ENCODE measurements around the gene RALGAPA2.

The RALGAPA2 gene

GRCh38 chr20:20425823-20426654 lies 286.4 kb downstream of the RALGAPA2 start:
- no peak for DNase-seq

DNA sequence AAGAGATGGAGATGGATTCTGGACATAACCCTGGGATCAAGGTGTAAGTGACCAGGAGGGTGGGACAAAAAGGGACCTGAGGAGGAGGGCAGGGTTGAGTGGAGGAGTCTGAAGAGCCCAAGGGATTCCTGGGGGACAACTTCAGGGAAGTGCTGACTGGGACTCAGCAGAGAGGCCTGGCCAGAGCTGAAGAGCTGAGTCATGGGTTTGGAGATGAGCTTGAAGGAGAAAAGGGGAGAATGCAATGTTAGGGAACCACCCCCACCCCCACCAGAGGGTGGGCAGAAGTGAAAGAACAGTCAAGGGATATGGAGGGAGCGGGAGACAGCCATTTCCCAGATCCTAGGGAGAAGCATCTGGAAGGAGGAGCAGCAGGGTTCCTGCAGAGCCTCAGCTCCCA lies 289.3 kb downstream of the RALGAPA2 start:
- no peak for DNase-seq

GRCh38 chr20:20417876-20418676 lies 294.4 kb downstream of the RALGAPA2 start:
- DNase-seq: no peak

DNA sequence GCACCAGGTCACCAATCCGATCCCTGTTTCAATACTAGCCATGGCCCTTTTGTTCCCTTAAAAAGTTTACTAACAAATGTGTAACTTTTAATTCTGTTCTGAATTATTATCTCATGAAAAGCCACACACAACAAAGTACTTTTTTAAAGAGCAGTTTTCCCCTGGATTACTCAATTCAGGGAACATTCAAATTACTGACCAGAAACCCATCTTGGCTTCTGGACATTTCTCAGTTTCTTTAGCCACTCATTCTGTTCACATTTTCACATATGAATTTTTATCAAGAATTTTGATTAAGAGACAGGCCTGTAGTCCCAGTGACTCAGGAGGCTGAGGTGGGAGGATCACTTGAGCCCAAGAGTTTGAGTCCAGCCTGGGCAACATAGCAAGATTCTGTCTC lies 297.1 kb downstream of the RALGAPA2 start:
- DNase-seq: no peak

DNA sequence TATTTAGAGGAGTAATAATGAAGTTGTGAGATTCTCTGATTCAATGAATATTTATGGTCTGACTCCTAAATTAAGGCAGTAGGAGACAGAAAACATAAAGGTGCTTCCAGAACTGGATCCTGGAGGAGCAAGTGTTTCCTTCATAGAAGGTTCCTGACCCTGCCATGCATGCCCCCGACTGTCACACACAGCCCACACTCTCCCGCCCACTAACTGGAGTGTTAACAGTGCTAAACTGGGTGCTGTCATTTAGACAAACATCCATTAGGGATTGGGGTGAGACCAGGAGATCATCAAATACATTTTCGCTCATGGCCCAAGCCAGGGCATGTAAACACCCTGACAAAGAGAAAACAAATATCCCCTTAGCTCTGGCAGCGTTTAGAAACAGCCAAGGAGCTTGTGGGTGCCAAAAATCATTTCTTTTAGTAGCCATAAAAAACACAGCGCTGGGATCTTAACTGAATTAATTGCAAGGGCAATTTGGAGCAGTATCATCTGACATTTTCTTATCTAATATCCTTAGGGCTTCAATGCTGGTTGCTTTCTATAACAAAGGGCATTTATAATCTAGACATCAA lies 297.7 kb downstream of the RALGAPA2 start:
- DNase-seq: no peak

DNA sequence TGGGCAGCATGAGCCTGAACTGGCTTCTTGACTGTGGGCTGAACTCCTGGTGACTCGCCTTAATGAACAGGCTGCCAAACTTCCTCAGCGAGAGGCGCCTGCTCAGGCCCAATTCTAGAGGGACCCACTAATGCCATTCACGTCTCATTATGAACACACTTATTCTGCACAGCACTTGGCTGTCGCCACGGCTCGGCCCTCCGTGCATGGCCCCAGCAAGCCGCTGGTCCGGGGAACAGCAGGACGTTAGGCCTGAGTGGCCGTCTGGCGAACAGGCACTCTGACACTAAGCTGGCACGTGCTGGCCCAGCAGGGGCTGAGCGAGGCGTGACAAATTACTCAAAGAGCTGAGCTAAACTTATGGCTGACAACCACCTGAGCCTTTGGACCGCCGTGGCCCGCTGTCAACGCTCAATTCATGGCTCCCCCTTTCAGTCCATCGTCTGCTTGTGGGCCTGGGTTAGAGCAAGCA lies 298.6 kb downstream of the RALGAPA2 start:
- DNase-seq: no peak

DNA sequence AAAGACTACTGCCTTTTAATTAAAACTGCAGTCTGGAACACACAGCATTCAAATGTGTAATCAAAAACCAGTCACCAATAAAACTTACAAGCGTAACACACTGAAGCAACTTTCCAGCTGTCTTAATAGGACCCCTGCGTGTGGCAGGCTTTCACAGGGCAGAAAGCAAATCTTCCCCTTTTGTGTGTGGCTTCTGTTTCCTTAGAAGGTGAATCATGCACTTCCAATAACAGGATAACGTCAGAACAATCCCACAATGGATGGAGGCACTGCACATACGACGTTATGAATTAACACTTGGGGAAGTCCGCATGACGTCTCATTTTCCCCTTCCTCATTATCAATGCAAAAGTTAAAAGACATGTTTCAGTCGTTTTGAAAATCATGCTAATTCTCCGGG lies 299.7 kb downstream of the RALGAPA2 start:
- peak; percentile 23 for DNase-seq

DNA sequence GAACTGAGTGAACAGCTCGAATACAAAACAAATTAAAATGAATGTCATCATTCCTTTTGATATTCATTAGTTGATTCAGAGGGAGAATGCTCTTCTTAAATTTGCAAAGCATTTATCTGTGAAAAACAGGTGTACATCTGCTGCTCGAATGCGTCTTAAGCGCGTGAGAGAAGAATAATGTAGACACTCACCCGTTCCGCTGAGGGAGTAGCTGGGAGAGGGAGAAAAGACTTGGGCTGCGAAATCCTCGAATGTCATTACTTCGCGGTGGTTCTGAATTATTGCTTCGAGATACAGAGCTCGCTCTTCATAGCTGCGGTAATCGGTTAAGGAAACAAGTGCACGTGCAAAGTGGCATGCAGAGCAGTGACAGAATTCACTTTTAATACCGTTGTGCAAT lies 300.6 kb downstream of the RALGAPA2 start:
- DNase-seq: no peak

GRCh38 chr20:20411402-20411801 lies 301.0 kb downstream of the RALGAPA2 start:
- no peak for DNase-seq

DNA sequence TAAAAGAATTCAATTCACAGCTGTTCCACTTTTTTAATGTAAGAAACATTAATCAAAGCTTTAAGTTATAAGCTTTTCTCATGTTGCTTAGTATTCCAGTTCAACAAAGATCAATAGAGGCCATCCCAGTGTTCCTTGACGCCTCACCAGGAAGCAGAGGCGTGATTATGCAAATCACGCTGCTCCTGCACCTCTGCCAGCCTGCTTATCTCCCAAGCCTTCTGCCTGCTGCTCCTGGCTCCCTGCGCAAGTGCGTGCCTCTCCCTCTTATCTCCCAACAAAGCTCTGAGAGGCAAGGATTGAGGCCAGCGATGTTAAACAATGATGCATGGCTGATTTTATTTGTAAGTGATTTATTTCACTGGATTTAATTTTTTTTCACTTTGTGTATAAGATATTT lies 301.8 kb downstream of the RALGAPA2 start:
- DNase-seq: no peak

GRCh38 chr20:20409331-20409730 lies 303.1 kb downstream of the RALGAPA2 start:
- DNase-seq: no peak

DNA sequence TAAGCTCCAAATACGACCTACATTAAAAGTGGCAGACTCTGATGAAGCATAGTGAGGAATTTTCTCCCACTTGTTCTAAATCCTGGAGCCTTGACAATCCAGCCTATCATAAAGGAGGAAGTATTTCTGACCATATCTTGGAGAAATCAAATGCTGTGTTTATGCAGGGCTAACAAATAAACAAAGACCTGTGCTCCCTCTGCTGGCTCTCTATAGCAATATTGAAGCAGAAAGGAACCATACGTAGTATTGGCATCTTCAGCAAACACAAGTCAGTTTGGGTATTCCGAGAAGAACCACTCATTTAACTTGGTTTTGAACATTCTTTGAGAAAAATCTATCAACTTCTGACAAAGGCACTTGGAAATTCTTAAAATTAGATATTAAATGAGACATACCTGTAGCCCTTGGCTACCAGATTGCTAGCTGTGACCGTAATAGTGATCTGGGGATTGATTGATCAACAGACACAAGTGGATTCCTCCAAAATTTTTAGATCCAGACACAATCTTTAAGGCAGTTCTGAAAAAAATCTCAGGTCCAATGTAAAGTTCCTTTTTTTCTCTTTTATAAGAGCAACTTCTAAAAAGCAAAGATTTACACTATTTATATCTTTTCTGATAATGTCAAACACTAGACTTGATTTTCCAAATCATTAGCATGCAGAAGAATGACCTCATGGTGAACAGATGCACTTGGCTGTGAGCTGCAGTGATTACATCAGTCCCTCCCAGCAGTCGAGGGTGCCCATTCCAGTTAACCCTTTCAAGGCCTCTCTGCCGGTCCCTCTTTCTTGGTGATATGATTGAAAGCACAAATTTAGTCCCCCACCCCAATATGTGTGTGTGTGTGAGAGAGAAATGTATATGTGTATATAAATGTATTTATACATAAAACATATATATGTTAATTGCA lies 304.3 kb downstream of the RALGAPA2 start:
- DNase-seq: peak; percentile 17

GRCh38 chr20:20406306-20406705 lies 306.1 kb downstream of the RALGAPA2 start:
- no peak for DNase-seq

GRCh38 chr20:20405623-20406022 lies 306.8 kb downstream of the RALGAPA2 start:
- no peak for DNase-seq

- no peak for DNase-seq
Measured at GRCh38 chr20:20404633-20405032, 307.8 kb downstream of the RALGAPA2 start.

- no peak for DNase-seq
Measured at GRCh38 chr20:20401991-20402390, 310.5 kb downstream of the RALGAPA2 start.

GRCh38 chr20:20399531-20400500 lies 312.6 kb downstream of the RALGAPA2 start:
- DNase-seq: no peak

DNA sequence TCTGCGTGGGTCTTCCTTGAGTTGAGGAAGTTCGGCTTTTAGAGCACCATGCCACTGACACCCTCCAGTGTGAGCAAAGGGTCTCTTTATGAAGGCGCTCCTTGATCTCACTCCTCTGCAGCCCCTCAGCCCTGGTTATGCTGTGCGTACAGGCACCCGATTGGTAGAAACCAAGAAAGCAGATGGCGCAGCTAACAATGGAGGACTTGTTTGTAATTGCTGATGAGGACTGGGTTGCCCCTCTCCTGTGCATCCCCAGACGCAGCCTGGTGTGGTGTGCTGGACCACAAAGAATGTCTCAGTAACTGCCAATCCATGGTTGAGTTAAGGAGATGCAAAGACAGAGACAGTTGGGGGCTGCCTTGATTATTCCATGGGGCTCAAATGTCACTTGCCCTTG lies 314.3 kb downstream of the RALGAPA2 start:
- DNase-seq: no peak

- no peak for DNase-seq
Measured at GRCh38 chr20:20396794-20397193, 315.6 kb downstream of the RALGAPA2 start.

- no peak for DNase-seq
Measured at GRCh38 chr20:20395903-20396568, 316.4 kb downstream of the RALGAPA2 start.
